GM12892 (cell line): ENCODE measurements around the gene HNRNPLL.

Experiments
- DNase-seq: peaks from one replicate; pipeline ENCODE4 v3.0.0; 2011; ENCODE audit not compliant: insufficient read length
- FAIRE-seq: peaks from 2 replicates; lab custom pipeline; 2011; peaks lifted over from hg19 to GRCh38; lab: Jason Lieb, UNC
- POLR2A ChIP-seq: IDR thresholded peaks from 2 replicates; pipeline ENCODE4 v1.6.1; 2011; ENCODE audit warnings: low read depth, low read length, control low read depth
- POLR2AphosphoS5 ChIP-seq: IDR thresholded peaks from 2 replicates; pipeline ENCODE4 v1.6.1; 2011; ENCODE audit warnings: low read depth, low read length, control low read depth
- TAF1 ChIP-seq: IDR thresholded peaks from 2 replicates; pipeline ENCODE4 v1.6.1; 2011; ENCODE audit warnings: low read depth, mild to moderate bottlenecking, control low read depth, low read length, borderline replicate concordance

HNRNPLL gene

GRCh38 chr2:38515155-38516074 lies 87.3 kb downstream of the HNRNPLL start:
- DNase-seq (no peak), FAIRE-seq (no peak)
- no peak for TF ChIP-seq TAF1
- no peak for TF ChIP-seq POLR2AphosphoS5
- TF ChIP-seq POLR2A, result no peak

DNA sequence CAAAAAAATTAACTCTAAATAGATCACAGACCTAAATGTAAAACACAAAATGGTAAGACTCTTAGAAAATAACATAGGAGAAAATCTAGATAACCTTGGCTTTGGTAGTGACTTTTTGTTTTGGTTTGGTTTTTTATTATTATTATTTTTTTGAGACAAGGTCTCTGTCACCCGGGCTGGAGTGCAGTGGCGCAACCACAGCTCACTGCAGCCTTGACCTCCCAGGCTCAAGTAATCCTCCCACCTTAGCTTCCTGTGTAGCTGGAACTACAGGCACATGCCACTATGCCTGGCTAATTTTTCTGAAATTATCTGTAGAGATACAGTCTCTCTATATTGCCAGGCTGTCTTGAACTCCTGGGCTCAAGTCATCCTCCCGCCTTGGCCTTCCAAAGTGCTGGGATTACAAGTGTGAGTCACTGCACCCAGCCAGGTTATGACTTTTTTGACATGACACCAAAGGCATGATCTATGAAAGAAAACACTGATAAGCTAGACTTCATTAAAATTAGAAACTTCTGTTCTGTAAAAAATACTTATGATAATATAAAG lies 88.0 kb downstream of the HNRNPLL start:
- TF ChIP-seq POLR2AphosphoS5 (no peak), TAF1 (no peak), POLR2A (no peak)
- FAIRE-seq, result no peak

DNA sequence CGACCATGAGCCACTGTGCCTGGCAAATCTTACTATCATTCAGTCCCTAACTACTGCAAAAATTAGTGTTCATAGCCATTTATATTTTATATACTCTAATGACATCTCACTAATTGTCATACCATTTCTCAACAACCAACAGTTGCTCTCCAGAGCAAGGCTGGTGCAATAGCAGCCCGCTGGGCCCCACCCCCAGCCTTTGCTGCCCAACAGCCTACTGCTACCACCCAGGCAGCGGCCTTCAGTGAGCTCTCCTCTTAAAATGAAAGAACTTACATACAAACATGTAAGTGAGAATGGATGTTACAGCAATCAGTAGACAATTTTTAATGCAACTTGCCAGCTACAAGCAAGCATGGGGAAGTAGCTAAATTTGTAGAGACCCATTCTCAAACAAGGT lies 90.5 kb downstream of the HNRNPLL start:
- TF ChIP-seq TAF1 (no peak), POLR2AphosphoS5 (no peak), POLR2A (no peak)
- DNase-seq, result no peak
- FAIRE-seq, result no peak

More for the DNA sequence above, 88.0 kb downstream of the HNRNPLL start:
- no peak for DNase-seq
